Measurements from ENCODE around the gene TNS2.

- no peak for TF ChIP-seq GATA2 (IDR thresholded peaks at IDR 0.05; ENCODE audit: low read depth, low read length)
- TF ChIP-seq GATA3 (IDR thresholded peaks at IDR 0.05; ENCODE audit: low read depth, low read length), result no peak
Observed at GRCh38 chr12:53051881-53052412, 2.1 kb downstream of the TNS2 start.

All from SH-SY5Y (cell line).